A549 (cell line): ENCODE measurements around the gene ELOVL5.

ENCODE experiments used
- BCL3 ChIP-seq: fragments of >200 bp; sonication (Bioruptor Twin); formaldehyde crosslinking; IDR thresholded peaks from 3 replicates; pipeline ENCODE4 v1.6.1; 2016
- CTCF ChIP-seq: fragments of >200 bp; sonication (Bioruptor Twin); formaldehyde crosslinking; IDR thresholded peaks from 3 replicates; pipeline ENCODE4 v1.5.1; 2016
- ELK1 ChIP-seq: fragments of 150-350 bp; IDR thresholded peaks from 2 replicates; pipeline ENCODE4 v1.6.1; 2014; ENCODE audit warnings: low read depth, mild to moderate bottlenecking, low read length
- KDM5A ChIP-seq: fragments of 200-600 bp; sonication (generic); IDR thresholded peaks from 2 replicates; pipeline ENCODE4 v1.6.1; 2016; ENCODE audit warnings: antibody characterized with exemption, mild to moderate bottlenecking
- MYC ChIP-seq: IDR thresholded peaks from 2 replicates; pipeline ENCODE4 v1.6.1; 2012; ENCODE audit warnings: mild to moderate bottlenecking, inconsistent platforms, low read length, improper control_type of control experiment, borderline replicate concordance
- NR3C1 ChIP-seq: fragments of >200 bp; sonication (Bioruptor Twin); formaldehyde crosslinking; IDR thresholded peaks from 3 replicates; pipeline ENCODE4 v1.6.1; 2017
- RARB ChIP-seq: fragments of 250-450 bp; sonication (Bioruptor Pico); IDR thresholded peaks from 2 replicates; pipeline ENCODE4 v1.8.0; 2021; ENCODE audit warnings: mild to moderate bottlenecking, moderate library complexity
- ZFP36 ChIP-seq: fragments of 450-650 bp; IDR thresholded peaks from 2 replicates; pipeline ENCODE4 v1.6.1; 2014; ENCODE audit warnings: borderline replicate concordance; ENCODE audit not compliant: partially characterized antibody

- TF ChIP-seq KDM5A (no peak), ELK1 (no peak), ZFP36 (no peak), CTCF (no peak), BCL3 (no peak), RARB (CRISPR knock-in tag) (no peak), NR3C1 (no peak), MYC (no peak)
These were observed 117.8 kb downstream of the ELOVL5 start for GRCh38 chr6:53230775-53231467.
